Neuronal stem cell (in vitro differentiated cells): ENCODE results near the gene SHROOM3.
A peak's percentile ranks its signal among the peaks of the same experiment; 100 is the strongest.

Experiments
- DNase-seq: peaks from one replicate; pipeline ENCODE4 v3.0.0-alpha.2; 2013; ENCODE audit warnings: low spot score
- H2AFZ ChIP-seq: one replicate; pipeline ENCODE4 v1.6.1; 2013; ENCODE audit warnings: mild to moderate bottlenecking, low read length, inconsistent platforms
- H2AK5ac ChIP-seq: 2 replicates; pipeline ENCODE4 v1.6.1; 2013; ENCODE audit warnings: low read depth, mild to moderate bottlenecking, inconsistent platforms, low read length, moderate library complexity, mixed read lengths
- H2BK120ac ChIP-seq: 2 replicates; pipeline ENCODE4 v1.6.1; 2013; ENCODE audit warnings: low read depth, mild to moderate bottlenecking, inconsistent platforms, low read length, moderate library complexity, mixed read lengths
- H2BK12ac ChIP-seq: one replicate; pipeline ENCODE4 v1.6.1; 2013; ENCODE audit warnings: low read length, inconsistent platforms
- H2BK15ac ChIP-seq: 2 replicates; pipeline ENCODE4 v1.6.1; 2013; ENCODE audit warnings: mild to moderate bottlenecking, low read length, inconsistent platforms, mixed read lengths
- H2BK5ac ChIP-seq: one replicate; pipeline ENCODE4 v1.6.1; 2013; ENCODE audit warnings: inconsistent platforms, mild to moderate bottlenecking, low read length, moderate library complexity
- H3K14ac ChIP-seq: one replicate; pipeline ENCODE4 v1.6.1; 2013; ENCODE audit warnings: low read length, inconsistent platforms
- H3K18ac ChIP-seq: 2 replicates; pipeline ENCODE4 v1.6.1; 2013; ENCODE audit warnings: low read length, inconsistent platforms
- H3K23ac ChIP-seq: 2 replicates; pipeline ENCODE4 v1.6.1; 2013; ENCODE audit warnings: low read depth, mild to moderate bottlenecking, mixed read lengths, low read length, inconsistent platforms; ENCODE audit not compliant: poor library complexity
- H3K27ac ChIP-seq: replicated peaks from 3 replicates; pipeline ENCODE4 v1.5.1; 2013; ENCODE audit warnings: low read length, inconsistent platforms
- H3K27me3 ChIP-seq, 3 experiments: 2 replicates each; pipeline ENCODE4 v1.6.1; 2013; ENCODE audit warnings: low read length in 3 of 3, mild to moderate bottlenecking in 2 of 3, inconsistent platforms in 1 of 3, low read depth in 1 of 3, mixed read lengths in 1 of 3, moderate library complexity in 1 of 3; ENCODE audit not compliant: control insufficient read depth in 3 of 3, insufficient read depth in 3 of 3
- H3K36me3 ChIP-seq, 2 donors: replicated peaks in 1 of 2; 2 replicates each; pipeline ENCODE4 v1.6.1; 2013; ENCODE audit warnings: low read length in 2 of 2; ENCODE audit not compliant: control insufficient read depth in 2 of 2, insufficient read depth in 2 of 2
- H3K4ac ChIP-seq: 2 replicates; pipeline ENCODE4 v1.6.1; 2013; ENCODE audit warnings: inconsistent platforms, mild to moderate bottlenecking, low read length, moderate library complexity
- H3K4me1 ChIP-seq, 2 donors: 1 replicate in 1 of 2; 2 replicates in 1 of 2; pipeline ENCODE4 v1.6.1; 2013; ENCODE audit warnings: low read length in 2 of 2, low read depth in 1 of 2; ENCODE audit not compliant: control insufficient read depth in 2 of 2, insufficient read depth in 1 of 2
- H3K4me2 ChIP-seq: one replicate; pipeline ENCODE4 v1.6.1; 2013; ENCODE audit warnings: mild to moderate bottlenecking, low read length, inconsistent platforms; ENCODE audit not compliant: insufficient read depth, poor library complexity, severe bottlenecking
- H3K4me3 ChIP-seq, 2 donors: 2 replicates each; pipeline ENCODE4 v1.5.1; 2013; ENCODE audit warnings: low read length in 2 of 2, mild to moderate bottlenecking in 2 of 2, inconsistent platforms in 1 of 2, moderate library complexity in 1 of 2
- H3K79me1 ChIP-seq: one replicate; pipeline ENCODE4 v1.6.1; 2013; ENCODE audit warnings: low read depth, mild to moderate bottlenecking, inconsistent platforms, low read length, moderate library complexity
- H3K9ac ChIP-seq: one replicate; pipeline ENCODE4 v1.6.1; 2013; ENCODE audit warnings: mild to moderate bottlenecking, low read depth, low read length, inconsistent platforms; ENCODE audit not compliant: poor library complexity
- H3K9me3 ChIP-seq, 2 donors: replicated peaks in 1 of 2; 2 replicates each; pipeline versions ENCODE3 to v1.6.1; 2013; ENCODE audit warnings: low read length in 2 of 2, mild to moderate bottlenecking in 2 of 2, inconsistent platforms in 1 of 2, low read depth in 1 of 2, mixed read lengths in 1 of 2, moderate library complexity in 1 of 2; ENCODE audit not compliant: control insufficient read depth in 2 of 2, insufficient read depth in 1 of 2
- H4K8ac ChIP-seq: one replicate; pipeline ENCODE4 v1.6.1; 2013; ENCODE audit warnings: low read depth, mild to moderate bottlenecking, inconsistent platforms, low read length, moderate library complexity
- H4K91ac ChIP-seq: one replicate; pipeline ENCODE4 v1.6.1; 2013; ENCODE audit warnings: low read length, low read depth, mild to moderate bottlenecking, inconsistent platforms; ENCODE audit not compliant: poor library complexity
- WGBS, 2 donors: extraction: QIAGEN DNeasy Blood & Tissue Kit; methylation state at CpG; one replicate each; pipeline ENCODE4 v1.1.7; 2013; ENCODE audit warnings: missing lambda C conversion rate in 2 of 2, mixed read lengths in 1 of 2; ENCODE audit not compliant: insufficient read length in 2 of 2, insufficient replicate concordance in 1 of 2; ENCODE audit errors: extremely low coverage in 2 of 2; 5-methylcytosine and 5-hydroxymethylcytosine counted together

The SHROOM3 gene

DNA sequence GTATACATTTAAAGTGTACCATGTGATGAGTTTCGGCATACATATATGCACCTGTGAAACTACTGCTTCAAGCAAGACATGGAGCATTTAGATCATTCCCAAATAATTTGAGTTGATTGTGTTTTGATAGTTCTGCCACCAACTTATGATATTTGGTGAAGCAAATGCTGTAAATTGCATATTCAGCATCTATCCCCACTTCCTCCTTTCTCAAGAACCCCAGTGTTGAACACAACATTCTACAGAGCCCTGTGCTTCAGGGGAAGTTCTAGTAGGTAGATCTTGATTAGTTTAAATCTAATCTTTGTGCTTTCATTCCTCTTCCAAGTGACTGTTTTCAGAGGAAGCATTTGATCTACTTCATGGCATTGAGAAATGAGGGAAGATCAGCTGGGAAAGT, 5.4 kb upstream of the SHROOM3 start:
- no peak for DNase-seq

DNA sequence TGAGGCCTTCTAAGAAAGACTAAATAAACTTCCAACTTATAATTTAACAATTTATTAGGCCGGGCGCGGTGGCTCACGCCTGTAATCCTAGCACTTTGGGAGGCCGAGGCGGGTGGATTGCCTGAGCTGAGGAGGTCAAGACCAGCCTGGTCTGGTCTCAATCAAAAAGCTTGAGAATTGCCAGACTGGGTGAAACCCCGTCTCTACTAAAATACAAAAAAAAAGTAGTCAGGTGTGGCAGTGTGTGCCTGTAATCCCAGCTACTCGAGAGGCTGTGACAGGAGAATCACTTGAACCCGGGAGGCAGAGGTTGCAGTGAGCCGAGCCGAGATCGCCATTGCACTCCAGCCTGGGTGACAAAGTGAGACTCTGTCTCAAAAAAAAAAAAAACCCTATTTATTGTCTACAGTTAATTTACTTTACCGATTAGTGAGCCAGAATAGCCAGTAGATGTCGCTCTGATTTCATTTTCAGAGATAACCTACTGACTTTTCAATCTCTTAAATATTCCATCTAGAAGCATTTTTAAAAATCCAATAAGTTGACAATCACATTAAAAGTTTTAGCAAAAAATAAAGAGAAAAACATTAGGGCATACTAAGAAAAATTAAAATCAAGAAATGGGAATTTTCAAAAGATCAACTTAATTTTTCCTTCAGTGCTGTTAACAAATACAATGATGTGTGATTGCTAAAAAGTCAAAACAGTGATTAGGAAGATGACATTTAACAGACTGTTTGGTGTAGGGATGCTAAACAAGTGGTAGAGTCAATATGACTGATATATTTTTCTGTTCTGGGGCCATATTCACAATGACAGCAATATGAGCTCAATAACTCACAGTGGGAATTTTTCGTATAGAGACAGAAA, 4.3 kb upstream of the SHROOM3 start:
- Histone ChIP-seq H3K4me1 (peaks cover 8 to 16% of the 10 kb centered on the region in 2 donors), H2AK5ac (no peak overlapping the region), H3K4me3 (no peak overlapping the region), H3K4me2 (no peak overlapping the region), H2BK12ac (no peak overlapping the region), H4K91ac (no peak overlapping the region), H3K4ac (no peak overlapping the region), H3K36me3 (no peaks in the 10 kb centered on the region), H3K14ac (no peak overlapping the region), H3K18ac (peak overlapping the region; percentile 61), H3K23ac (no peak overlapping the region), H3K27me3 (no peaks in the 10 kb centered on the region), H2AFZ (peak overlapping the region; percentile 79), H3K9ac (no peak overlapping the region), H3K79me1 (no peaks in the 10 kb centered on the region), H3K27ac (no peak overlapping the region), H4K8ac (no peak overlapping the region), H3K9me3 (no peaks in the 10 kb centered on the region), H2BK120ac (no peak overlapping the region), H2BK5ac (no peak overlapping the region), H2BK15ac (no peak overlapping the region)
- WGBS, 2 donors, result no CpG with 5 or more reads among the region's 15 CpGs
- DNase-seq, result peak; percentile 54

More for the DNA sequence above, 5.4 kb upstream of the SHROOM3 start:
- H3K4me2 ChIP-seq, result no peak overlapping the region
- H3K4ac ChIP-seq, result no peak overlapping the region
- no peaks in the 10 kb centered on the region for H3K36me3 ChIP-seq
- H2BK15ac ChIP-seq, result no peak overlapping the region
- H3K4me1 ChIP-seq, result peaks cover 10 to 17% of the 10 kb centered on the region in 2 donors
- H3K14ac ChIP-seq, result no peak overlapping the region
- H3K23ac ChIP-seq, result no peak overlapping the region
- no peak overlapping the region for H3K27ac ChIP-seq
- H2BK12ac ChIP-seq, result no peak overlapping the region
- H4K91ac ChIP-seq, result no peak overlapping the region
- peaks cover 0 to 1% of the 10 kb centered on the region in 2 donors for H3K9me3 ChIP-seq
- H3K27me3 ChIP-seq, result no peaks in the 10 kb centered on the region
- no peak overlapping the region for H2AK5ac ChIP-seq
- H2AFZ ChIP-seq, result no peak overlapping the region
- WGBS, 2 donors, result no CpG with 5 or more reads among the region's 1 CpG
- no peak overlapping the region for H3K4me3 ChIP-seq
- no peaks in the 10 kb centered on the region for H3K79me1 ChIP-seq
- H2BK5ac ChIP-seq, result no peak overlapping the region
- no peak overlapping the region for H2BK120ac ChIP-seq
- H4K8ac ChIP-seq, result no peak overlapping the region
- H3K18ac ChIP-seq, result no peak overlapping the region
- H3K9ac ChIP-seq, result no peak overlapping the region

DNA sequence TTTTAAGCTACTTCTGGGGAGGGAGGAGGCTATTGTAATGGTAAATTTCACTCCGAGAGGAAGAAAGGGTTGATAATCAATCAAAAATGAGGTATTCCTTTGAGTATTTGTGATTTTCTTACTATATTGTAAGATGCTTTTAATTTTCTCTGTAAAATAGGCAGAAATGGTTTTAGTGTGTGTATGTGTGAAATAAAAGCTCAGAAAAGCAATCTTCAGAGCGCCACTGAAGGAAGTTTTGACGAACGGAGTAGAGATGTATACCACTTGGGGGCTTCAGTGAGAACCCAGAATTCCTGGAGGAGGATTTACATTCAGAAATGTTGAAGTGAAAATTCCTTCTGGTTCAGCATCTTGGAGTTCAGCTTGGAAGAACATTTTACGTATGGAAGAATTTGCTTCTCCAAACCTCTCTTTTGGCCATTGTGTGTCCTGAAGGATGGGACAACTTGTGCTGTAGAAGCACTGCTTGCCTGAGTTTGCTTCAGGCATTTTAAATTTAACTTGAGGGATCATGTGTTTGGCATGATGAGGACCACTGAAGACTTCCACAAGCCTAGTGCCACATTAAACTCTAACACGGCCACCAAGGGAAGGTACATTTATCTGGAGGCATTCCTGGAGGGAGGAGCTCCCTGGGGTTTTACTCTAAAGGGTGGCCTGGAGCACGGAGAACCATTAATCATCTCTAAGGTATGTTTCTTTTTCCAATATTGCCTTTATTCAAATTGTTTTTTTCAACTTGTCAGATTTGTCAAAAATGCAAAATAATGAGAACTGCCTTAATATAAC, 695 bp downstream of the SHROOM3 start:
- H3K36me3 ChIP-seq, result peaks cover 17 to 31% of the 10 kb centered on the region in 2 donors
- no peak overlapping the region for H3K23ac ChIP-seq
- H4K91ac ChIP-seq, result no peak overlapping the region
- DNase-seq, result peak; percentile 21
- H3K4me2 ChIP-seq, result peak overlapping the region; percentile 45
- no peak overlapping the region for H2BK120ac ChIP-seq
- H3K4ac ChIP-seq, result no peak overlapping the region
- peaks cover 17 to 31% of the 10 kb centered on the region in 2 donors for H3K9me3 ChIP-seq
- H2AFZ ChIP-seq, result peak overlapping the region; percentile 77
- peaks cover 3% of the 10 kb centered on the region for H3K79me1 ChIP-seq
- no peak overlapping the region for H4K8ac ChIP-seq
- WGBS, 2 donors, result no CpG with 5 or more reads among the region's 7 CpGs
- no peaks in the 10 kb centered on the region for H3K27me3 ChIP-seq
- no peak overlapping the region for H3K14ac ChIP-seq
- peak overlapping the region; percentile 94 for H3K27ac ChIP-seq
- peaks cover 10 to 19% of the 10 kb centered on the region in 2 donors for H3K4me1 ChIP-seq
- peak overlapping the region; percentile 44 for H3K18ac ChIP-seq
- no peak overlapping the region for H2BK15ac ChIP-seq
- H2AK5ac ChIP-seq, result no peak overlapping the region
- no peak overlapping the region for H2BK5ac ChIP-seq
- peak overlapping the region; percentile 62 to 80 for H3K4me3 ChIP-seq
- no peak overlapping the region for H2BK12ac ChIP-seq
- peak overlapping the region; percentile 13 for H3K9ac ChIP-seq

DNA sequence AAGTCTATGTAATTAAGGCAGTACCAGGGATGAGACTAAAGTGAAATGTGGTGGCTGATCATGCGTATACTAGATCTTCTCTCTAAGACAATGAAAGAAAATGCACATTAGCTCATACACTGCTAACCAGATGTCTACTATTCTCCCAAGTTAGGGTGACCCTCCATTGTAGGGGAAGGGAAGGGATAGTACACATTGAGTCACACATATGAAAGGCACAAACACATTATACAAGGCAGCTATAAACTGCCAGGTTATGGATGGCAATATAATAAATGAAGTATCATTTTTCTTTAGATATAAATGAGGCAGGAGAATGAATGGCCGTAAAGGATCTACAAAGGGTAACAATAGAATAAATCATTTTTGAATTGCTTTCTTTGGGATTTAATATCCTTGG, 4.5 kb downstream of the SHROOM3 start:
- H2AK5ac ChIP-seq, result no peak overlapping the region
- no peak overlapping the region for H3K18ac ChIP-seq
- H3K36me3 ChIP-seq, result peaks cover 19 to 48% of the 10 kb centered on the region in 2 donors
- peaks cover 20 to 36% of the 10 kb centered on the region in 2 donors for H3K9me3 ChIP-seq
- no peak for DNase-seq
- no peak overlapping the region for H2BK5ac ChIP-seq
- H3K4me3 ChIP-seq, result no peak overlapping the region
- H3K79me1 ChIP-seq, result peaks cover 4% of the 10 kb centered on the region
- WGBS, 2 donors, result no CpG with 5 or more reads among the region's 2 CpGs
- no peak overlapping the region for H3K27ac ChIP-seq
- H3K23ac ChIP-seq, result no peak overlapping the region
- no peak overlapping the region for H2AFZ ChIP-seq
- H3K27me3 ChIP-seq, result no peaks in the 10 kb centered on the region
- H2BK120ac ChIP-seq, result no peak overlapping the region
- no peak overlapping the region for H3K4ac ChIP-seq
- no peak overlapping the region for H2BK15ac ChIP-seq
- H2BK12ac ChIP-seq, result no peak overlapping the region
- peaks cover 2 to 4% of the 10 kb centered on the region in 2 donors for H3K4me1 ChIP-seq
- H3K14ac ChIP-seq, result no peak overlapping the region
- no peak overlapping the region for H3K4me2 ChIP-seq
- H4K91ac ChIP-seq, result no peak overlapping the region
- no peak overlapping the region for H4K8ac ChIP-seq
- no peak overlapping the region for H3K9ac ChIP-seq
